Liver (tissue), 9 donors: ENCODE measurements around the gene WDR62. TPM values are rescaled to one million over a fixed set of nuclear protein-coding genes. Genes with fewer than 3 reads are reported as not detected.

Experiments
- DNase-seq: peaks from one replicate; pipeline ENCODE4 v3.0.0-alpha.2; 2017; ENCODE audit warnings: low spot score
- H3K27ac ChIP-seq, 2 donors: one replicate each; pipeline ENCODE4 v1.7.0; 2013; ENCODE audit warnings: inconsistent platforms in 2 of 2, low read length in 2 of 2, control low read depth in 1 of 2, low read depth in 1 of 2, mild to moderate bottlenecking in 1 of 2
- H3K27me3 ChIP-seq, 4 donors: one replicate each; pipeline versions ENCODE4 v1.6.1 to v1.7.0; 2013; ENCODE audit warnings: low read length in 3 of 4, inconsistent platforms in 1 of 4, mild to moderate bottlenecking in 1 of 4, moderate library complexity in 1 of 4; ENCODE audit not compliant: control insufficient read depth in 4 of 4, insufficient read depth in 4 of 4
- H3K36me3 ChIP-seq, 4 donors: one replicate each; pipeline versions ENCODE4 v1.6.1 to v1.7.0; 2013; ENCODE audit warnings: low read length in 3 of 4, mild to moderate bottlenecking in 3 of 4, low read depth in 1 of 4, moderate library complexity in 1 of 4; ENCODE audit not compliant: control insufficient read depth in 4 of 4, insufficient read depth in 3 of 4
- H3K4me1 ChIP-seq, 4 donors: one replicate each; pipeline versions ENCODE4 v1.6.1 to v1.7.0; 2013; ENCODE audit warnings: low read length in 3 of 4, mild to moderate bottlenecking in 3 of 4, moderate library complexity in 1 of 4; ENCODE audit not compliant: control insufficient read depth in 4 of 4, insufficient read depth in 4 of 4
- H3K4me3 ChIP-seq, 3 donors: one replicate each; pipeline versions ENCODE4 v1.6.1 to v1.7.0; 2013; ENCODE audit warnings: low read length in 3 of 3, control low read depth in 1 of 3, low read depth in 1 of 3, mild to moderate bottlenecking in 1 of 3
- H3K9ac ChIP-seq, 2 donors: one replicate each; pipeline ENCODE4 v1.7.0; 2013; ENCODE audit warnings: low read length in 2 of 2, mild to moderate bottlenecking in 2 of 2, moderate library complexity in 2 of 2, control low read depth in 1 of 2, low read depth in 1 of 2
- H3K9me3 ChIP-seq, 4 donors: one replicate each; pipeline versions ENCODE4 v1.6.1 to v1.7.0; 2013; ENCODE audit warnings: low read length in 3 of 4; ENCODE audit not compliant: control insufficient read depth in 4 of 4
- EGR1 ChIP-seq, 2 donors: IDR thresholded peaks; 2 replicates each; pipeline ENCODE4 v1.6.1; 2016 to 2018; ENCODE audit warnings: antibody characterized with exemption in 2 of 2, low read depth in 2 of 2
- FOXA1 ChIP-seq: IDR thresholded peaks from 2 replicates; pipeline ENCODE4 v1.6.1; 2016; ENCODE audit warnings: antibody characterized with exemption
- FOXA2 ChIP-seq: IDR thresholded peaks from 2 replicates; pipeline ENCODE4 v1.6.1; 2016; ENCODE audit warnings: antibody characterized with exemption
- GABPA ChIP-seq, 2 donors: IDR thresholded peaks in 1 of 2; conservative IDR thresholded peaks in 1 of 2; 2 replicates each; pipeline ENCODE4 v1.6.1; 2016; ENCODE audit warnings: antibody characterized with exemption in 2 of 2, mild to moderate bottlenecking in 1 of 2, moderate library complexity in 1 of 2
- HNF4A ChIP-seq, 2 donors: conservative IDR thresholded peaks; 2 replicates each; pipeline ENCODE4 v1.6.1; 2016; ENCODE audit warnings: antibody characterized with exemption in 2 of 2, mild to moderate bottlenecking in 2 of 2
- HNF4G ChIP-seq: IDR thresholded peaks from 2 replicates; pipeline ENCODE4 v1.6.1; 2016; ENCODE audit warnings: antibody characterized with exemption
- JUND ChIP-seq, 2 donors: IDR thresholded peaks; 2 replicates each; pipeline ENCODE4 v1.6.1; 2016; ENCODE audit warnings: antibody characterized with exemption in 2 of 2
- RAD21 ChIP-seq, 2 donors: IDR thresholded peaks; 2 replicates each; pipeline ENCODE4 v1.6.1; 2016; ENCODE audit warnings: antibody characterized with exemption in 2 of 2, mild to moderate bottlenecking in 2 of 2
- SP1 ChIP-seq: IDR thresholded peaks from 2 replicates; pipeline ENCODE4 v1.6.1; 2018; ENCODE audit warnings: antibody characterized with exemption, mild to moderate bottlenecking
- TAF1 ChIP-seq: conservative IDR thresholded peaks from 2 replicates; pipeline ENCODE4 v1.6.1; 2016; ENCODE audit warnings: antibody characterized with exemption, mild to moderate bottlenecking
- YY1 ChIP-seq: IDR thresholded peaks from 2 replicates; pipeline ENCODE4 v1.6.1; 2016; ENCODE audit warnings: antibody characterized with exemption, mild to moderate bottlenecking
- WGBS: extraction: QIAGEN DNeasy Blood & Tissue Kit; methylation state at CpG from one replicate; pipeline ENCODE4 v1.1.7; 2013; 5-methylcytosine and 5-hydroxymethylcytosine counted together
- polyA plus RNA-seq, 2 donors: library from polyadenylated mRNA; stranded (reverse) in 1 of 2; unstranded in 1 of 2; fragments of 200-250 nt in 1 of 2; fragments of >200 nt in 1 of 2; fragmentation: Nextera tagmentation in 1 of 2; extraction: Ambion mirVana in 1 of 2; gene quantifications; one replicate each; pipeline versions ENCODE4 v1.2.1 to v1.2.3, GENCODE V29; 2013 to 2015
- total RNA-seq, 2 donors: library from RNA; depleted of rRNA; stranded (reverse); fragments of >200 nt; gene quantifications; one replicate each; pipeline ENCODE4 v1.2.3, GENCODE V29; 2014
- TF ChIP-seq, protein P1 (sequence below): fragments of 150-350 bp; IDR thresholded peaks from 2 replicates; pipeline ENCODE4 v1.5.1; 2017; ENCODE audit warnings: improper control_type of control experiment, low read depth, low read length; ENCODE audit not compliant: missing input control
- TF ChIP-seq, protein P2 (sequence below): IDR thresholded peaks from 2 replicates; pipeline ENCODE4 v1.6.1; 2016; ENCODE audit warnings: antibody characterized with exemption
- TF ChIP-seq, protein P3 (sequence below): IDR thresholded peaks from 2 replicates; pipeline ENCODE4 v1.6.1; 2016; ENCODE audit warnings: antibody characterized with exemption
- TF ChIP-seq, protein P4 (sequence below): IDR thresholded peaks from 2 replicates; pipeline ENCODE4 v1.6.1; 2016; ENCODE audit warnings: antibody characterized with exemption
- TF ChIP-seq, protein P5 (sequence below): IDR thresholded peaks from 2 replicates; pipeline ENCODE4 v1.6.1; 2016; ENCODE audit warnings: antibody characterized with exemption, mild to moderate bottlenecking
- donor health status: healthy.
- donor health status: healthy.
- donor health status: healthy.
- donor health status: healthy.
- donor health status: healthy.

Gene WDR62
- total and polyA plus RNA-seq, 4 donors: 0.26 to 6.6 (median 0.71) TPM

DNA sequence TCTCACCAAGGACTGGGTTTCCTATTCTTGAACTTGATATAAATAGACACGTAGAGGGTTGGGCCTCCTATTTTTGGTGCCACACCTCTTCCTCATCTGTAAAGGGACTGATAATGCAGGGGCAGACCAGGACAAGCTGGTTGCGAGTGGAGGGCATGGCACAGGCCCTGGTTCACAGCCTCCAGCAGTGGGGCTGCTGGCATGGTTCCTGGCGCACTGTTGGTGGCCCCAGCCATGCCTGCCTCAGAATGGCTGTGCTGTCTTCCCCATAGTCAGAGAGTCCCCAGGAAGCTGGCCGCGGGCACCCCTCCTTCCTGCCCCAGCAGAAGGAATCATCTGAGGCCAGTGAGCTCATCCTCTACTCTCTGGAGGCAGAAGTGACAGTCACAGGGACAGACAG, 45.8 kb downstream of the WDR62 start:
- H3K9ac ChIP-seq: no peak overlapping the region
- H3K4me3 ChIP-seq: no peak overlapping the region
- no peaks in the 10 kb centered on the region for H3K36me3 ChIP-seq
- WGBS: 83% methylated on average over 5 of the region's 5 CpGs
- H3K27me3 ChIP-seq: no peaks in the 10 kb centered on the region
- H3K9me3 ChIP-seq: no peaks in the 10 kb centered on the region
- H3K4me1 ChIP-seq: no peaks in the 10 kb centered on the region
- TF ChIP-seq FOXA2 (no peak), GABPA (IDR thresholded peaks at IDR 0.05 in 1 of 2, conservative IDR thresholded peaks at IDR 0.05 in 1 of 2) (no peak), FOXA1 (no peak), SP1 (no peak), RAD21 (IDR thresholded peaks at IDR 0.05) (no peak), EGR1 (IDR thresholded peaks at IDR 0.05; ENCODE audit: low read depth in 2 of 2) (no peak), HNF4A (conservative IDR thresholded peaks at IDR 0.05) (no peak), HNF4G (no peak), JUND (IDR thresholded peaks at IDR 0.05) (no peak)
- TF ChIP-seq, protein P1, sequence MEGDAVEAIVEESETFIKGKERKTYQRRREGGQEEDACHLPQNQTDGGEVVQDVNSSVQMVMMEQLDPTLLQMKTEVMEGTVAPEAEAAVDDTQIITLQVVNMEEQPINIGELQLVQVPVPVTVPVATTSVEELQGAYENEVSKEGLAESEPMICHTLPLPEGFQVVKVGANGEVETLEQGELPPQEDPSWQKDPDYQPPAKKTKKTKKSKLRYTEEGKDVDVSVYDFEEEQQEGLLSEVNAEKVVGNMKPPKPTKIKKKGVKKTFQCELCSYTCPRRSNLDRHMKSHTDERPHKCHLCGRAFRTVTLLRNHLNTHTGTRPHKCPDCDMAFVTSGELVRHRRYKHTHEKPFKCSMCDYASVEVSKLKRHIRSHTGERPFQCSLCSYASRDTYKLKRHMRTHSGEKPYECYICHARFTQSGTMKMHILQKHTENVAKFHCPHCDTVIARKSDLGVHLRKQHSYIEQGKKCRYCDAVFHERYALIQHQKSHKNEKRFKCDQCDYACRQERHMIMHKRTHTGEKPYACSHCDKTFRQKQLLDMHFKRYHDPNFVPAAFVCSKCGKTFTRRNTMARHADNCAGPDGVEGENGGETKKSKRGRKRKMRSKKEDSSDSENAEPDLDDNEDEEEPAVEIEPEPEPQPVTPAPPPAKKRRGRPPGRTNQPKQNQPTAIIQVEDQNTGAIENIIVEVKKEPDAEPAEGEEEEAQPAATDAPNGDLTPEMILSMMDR: no peak
- TF ChIP-seq, protein P2, sequence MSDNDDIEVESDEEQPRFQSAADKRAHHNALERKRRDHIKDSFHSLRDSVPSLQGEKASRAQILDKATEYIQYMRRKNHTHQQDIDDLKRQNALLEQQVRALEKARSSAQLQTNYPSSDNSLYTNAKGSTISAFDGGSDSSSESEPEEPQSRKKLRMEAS: no peak
- TF ChIP-seq, protein P3, sequence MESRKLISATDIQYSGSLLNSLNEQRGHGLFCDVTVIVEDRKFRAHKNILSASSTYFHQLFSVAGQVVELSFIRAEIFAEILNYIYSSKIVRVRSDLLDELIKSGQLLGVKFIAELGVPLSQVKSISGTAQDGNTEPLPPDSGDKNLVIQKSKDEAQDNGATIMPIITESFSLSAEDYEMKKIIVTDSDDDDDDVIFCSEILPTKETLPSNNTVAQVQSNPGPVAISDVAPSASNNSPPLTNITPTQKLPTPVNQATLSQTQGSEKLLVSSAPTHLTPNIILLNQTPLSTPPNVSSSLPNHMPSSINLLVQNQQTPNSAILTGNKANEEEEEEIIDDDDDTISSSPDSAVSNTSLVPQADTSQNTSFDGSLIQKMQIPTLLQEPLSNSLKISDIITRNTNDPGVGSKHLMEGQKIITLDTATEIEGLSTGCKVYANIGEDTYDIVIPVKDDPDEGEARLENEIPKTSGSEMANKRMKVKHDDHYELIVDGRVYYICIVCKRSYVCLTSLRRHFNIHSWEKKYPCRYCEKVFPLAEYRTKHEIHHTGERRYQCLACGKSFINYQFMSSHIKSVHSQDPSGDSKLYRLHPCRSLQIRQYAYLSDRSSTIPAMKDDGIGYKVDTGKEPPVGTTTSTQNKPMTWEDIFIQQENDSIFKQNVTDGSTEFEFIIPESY: no peak
- H3K27ac ChIP-seq: no peak overlapping the region
- DNase-seq: no peak

DNA sequence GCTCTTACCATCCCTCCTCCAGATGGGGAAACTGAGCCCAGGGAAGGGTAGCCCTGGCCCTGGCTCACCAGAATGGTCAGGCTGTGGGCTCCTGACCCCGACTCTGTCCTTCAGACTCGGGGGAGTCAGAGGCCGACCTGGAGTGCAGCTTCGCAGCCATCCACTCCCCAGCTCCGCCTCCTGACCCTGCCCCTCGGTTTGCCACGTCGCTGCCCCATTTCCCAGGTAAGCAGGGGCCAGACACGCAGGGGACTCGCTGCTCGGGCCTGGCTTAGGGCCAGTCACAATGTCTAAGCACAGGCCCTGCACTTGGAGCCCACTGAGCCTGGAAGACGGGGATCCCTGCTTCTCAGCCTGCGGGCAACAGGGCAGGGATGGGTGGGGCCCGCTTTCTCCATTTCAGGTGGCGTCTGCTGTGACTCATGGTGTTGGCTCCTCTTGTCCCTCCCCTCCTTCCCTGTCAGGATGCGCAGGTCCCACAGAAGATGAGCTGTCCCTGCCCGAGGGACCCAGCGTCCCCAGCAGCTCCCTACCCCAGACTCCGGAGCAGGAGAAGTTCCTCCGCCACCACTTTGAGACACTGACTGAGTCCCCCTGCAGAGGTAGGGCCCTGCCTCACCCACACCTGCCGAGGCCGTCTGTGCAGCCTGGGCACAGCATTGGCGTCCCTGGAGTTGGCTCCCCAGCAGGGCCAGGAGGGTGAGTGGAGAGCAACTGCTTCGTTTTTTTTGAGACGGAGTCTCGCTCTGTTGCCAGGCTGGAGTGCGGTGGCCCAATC, 47.0 kb downstream of the WDR62 start:
- WGBS: 95% methylated on average over 27 of the region's 27 CpGs
- no peak overlapping the region for H3K4me3 ChIP-seq
- TF ChIP-seq YY1 (no peak), GABPA (IDR thresholded peaks at IDR 0.05 in 1 of 2, conservative IDR thresholded peaks at IDR 0.05 in 1 of 2) (no peak), HNF4G (no peak), JUND (IDR thresholded peaks at IDR 0.05) (no peak), EGR1 (IDR thresholded peaks at IDR 0.05; ENCODE audit: low read depth in 2 of 2) (no peak), RAD21 (IDR thresholded peaks at IDR 0.05) (no peak), HNF4A (conservative IDR thresholded peaks at IDR 0.05) (no peak), TAF1 (no peak), SP1 (no peak), FOXA2 (no peak)
- TF ChIP-seq, protein P4, sequence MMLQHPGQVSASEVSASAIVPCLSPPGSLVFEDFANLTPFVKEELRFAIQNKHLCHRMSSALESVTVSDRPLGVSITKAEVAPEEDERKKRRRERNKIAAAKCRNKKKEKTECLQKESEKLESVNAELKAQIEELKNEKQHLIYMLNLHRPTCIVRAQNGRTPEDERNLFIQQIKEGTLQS: no peak
- TF ChIP-seq, protein P2: no peak
- TF ChIP-seq, protein P3: no peak
- TF ChIP-seq, protein P5, sequence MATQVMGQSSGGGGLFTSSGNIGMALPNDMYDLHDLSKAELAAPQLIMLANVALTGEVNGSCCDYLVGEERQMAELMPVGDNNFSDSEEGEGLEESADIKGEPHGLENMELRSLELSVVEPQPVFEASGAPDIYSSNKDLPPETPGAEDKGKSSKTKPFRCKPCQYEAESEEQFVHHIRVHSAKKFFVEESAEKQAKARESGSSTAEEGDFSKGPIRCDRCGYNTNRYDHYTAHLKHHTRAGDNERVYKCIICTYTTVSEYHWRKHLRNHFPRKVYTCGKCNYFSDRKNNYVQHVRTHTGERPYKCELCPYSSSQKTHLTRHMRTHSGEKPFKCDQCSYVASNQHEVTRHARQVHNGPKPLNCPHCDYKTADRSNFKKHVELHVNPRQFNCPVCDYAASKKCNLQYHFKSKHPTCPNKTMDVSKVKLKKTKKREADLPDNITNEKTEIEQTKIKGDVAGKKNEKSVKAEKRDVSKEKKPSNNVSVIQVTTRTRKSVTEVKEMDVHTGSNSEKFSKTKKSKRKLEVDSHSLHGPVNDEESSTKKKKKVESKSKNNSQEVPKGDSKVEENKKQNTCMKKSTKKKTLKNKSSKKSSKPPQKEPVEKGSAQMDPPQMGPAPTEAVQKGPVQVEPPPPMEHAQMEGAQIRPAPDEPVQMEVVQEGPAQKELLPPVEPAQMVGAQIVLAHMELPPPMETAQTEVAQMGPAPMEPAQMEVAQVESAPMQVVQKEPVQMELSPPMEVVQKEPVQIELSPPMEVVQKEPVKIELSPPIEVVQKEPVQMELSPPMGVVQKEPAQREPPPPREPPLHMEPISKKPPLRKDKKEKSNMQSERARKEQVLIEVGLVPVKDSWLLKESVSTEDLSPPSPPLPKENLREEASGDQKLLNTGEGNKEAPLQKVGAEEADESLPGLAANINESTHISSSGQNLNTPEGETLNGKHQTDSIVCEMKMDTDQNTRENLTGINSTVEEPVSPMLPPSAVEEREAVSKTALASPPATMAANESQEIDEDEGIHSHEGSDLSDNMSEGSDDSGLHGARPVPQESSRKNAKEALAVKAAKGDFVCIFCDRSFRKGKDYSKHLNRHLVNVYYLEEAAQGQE: no peak
- H3K4me1 ChIP-seq: no peaks in the 10 kb centered on the region
- no peaks in the 10 kb centered on the region for H3K27me3 ChIP-seq
- H3K9me3 ChIP-seq: no peaks in the 10 kb centered on the region
- H3K9ac ChIP-seq: no peak overlapping the region
- DNase-seq: no peak
- H3K36me3 ChIP-seq: no peaks in the 10 kb centered on the region
- H3K27ac ChIP-seq: no peak overlapping the region
